ENCODE results near the gene RASL12.
"Not testable (repeated sequence)": the region's sequence is repeated elsewhere in the genome, so short reads cannot be mapped to it uniquely, and the experiment has no call there.

The RASL12 gene

DNA sequence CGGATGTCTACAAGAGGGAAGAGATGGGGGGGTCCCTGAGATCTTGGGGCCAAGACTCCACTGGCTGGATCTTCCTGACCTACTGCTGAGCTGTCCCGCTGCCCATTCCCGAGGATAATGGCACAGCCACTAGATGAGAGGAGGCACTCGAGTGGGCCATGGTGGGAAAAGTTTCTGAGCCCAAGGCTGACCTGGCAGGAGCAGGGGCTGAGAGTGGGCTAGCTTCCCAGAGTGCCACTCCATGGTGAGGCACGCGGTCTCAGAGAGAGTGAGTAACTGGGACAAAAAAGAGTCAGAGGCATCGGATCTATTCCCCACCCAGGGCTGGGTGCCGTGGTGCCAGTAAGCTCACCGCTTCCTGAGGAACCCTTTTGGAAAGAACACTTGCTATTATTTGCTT lies 11.7 kb downstream of the RASL12 start:
- DNase-seq (ENCODE audit: low read depth in 2 of 3, low spot score in 2 of 3): no peak

DNA sequence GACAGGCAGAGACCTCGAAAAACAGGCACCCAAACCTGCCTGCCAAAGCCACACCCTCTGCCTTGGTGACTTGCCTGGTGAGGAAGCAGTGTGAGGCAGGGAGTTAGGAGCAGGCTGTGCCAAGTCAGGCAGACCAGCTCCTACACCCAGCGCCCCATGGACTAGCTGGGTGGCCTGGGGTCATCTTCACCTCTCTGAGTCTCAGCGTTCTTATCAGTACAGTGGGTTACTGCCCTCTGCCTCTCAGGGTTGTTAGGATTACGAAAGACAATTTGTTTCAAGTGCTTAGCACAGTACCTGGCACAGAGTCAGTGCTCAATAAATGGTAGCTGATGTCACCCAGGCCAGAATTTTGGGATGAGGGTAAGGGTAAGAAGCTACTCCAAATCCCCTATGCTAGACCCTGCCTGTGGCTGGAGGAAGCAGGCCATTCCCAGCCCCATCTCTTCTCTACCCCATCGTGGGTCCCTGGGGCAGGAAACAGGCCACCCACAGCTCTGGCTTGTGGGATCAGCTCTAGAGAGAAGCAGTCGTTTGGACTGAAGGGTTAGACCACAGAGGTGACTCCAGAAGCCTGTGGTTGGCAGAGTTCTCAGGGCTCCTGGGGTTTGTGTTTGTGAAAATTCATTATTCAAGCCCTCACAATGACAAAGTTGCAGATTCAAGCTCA lies 12.5 kb downstream of the RASL12 start:
- DNase-seq (ENCODE audit: low read depth in 2 of 3, low spot score in 2 of 3): no peak

DNA sequence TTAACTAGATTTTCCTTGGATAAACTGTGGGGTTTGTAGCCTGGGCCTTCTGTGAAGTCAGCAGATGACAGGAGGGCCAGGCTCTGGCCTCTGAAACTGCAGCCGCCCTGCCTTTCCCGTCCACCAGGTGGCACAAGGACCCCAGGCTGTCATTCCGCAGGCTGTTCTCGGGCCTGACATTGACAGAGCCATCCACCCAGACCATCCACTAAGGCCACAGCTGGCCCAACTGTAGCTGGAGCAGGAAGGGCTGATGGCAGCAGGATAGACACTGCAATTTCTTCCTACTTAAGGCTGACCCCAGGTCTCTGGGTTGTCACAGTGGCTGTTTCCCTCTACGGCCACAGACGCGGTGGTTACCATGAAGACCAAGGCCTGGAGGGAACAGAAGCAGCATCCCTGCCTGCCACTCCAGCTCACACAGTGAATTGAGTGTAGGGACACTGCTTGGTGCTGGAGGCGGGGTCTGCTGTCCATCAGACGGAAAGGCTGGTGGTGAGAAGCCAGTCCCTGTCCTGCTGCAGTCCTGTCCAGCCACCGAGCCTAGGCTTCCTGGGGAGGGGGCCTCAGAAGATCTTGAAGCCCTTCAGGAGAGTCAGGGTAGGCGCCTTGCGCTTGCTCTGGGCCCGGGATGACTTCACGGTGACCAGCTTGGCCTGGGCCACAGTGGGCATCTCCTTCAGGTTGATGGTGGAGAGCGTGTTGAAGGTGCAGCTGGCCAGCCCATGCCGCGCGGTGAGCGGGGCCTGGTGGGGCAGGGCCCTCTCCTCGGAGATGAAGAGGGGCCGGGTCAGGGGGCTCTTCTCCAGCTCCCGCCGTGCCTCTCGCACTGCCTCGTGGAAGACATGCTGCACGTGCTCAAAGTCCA lies 13.2 kb downstream of the RASL12 start:
- DNase-seq (ENCODE audit: low read depth in 2 of 3, low spot score in 2 of 3): peak in 2 of 3 experiments; percentile 31 to 39

DNA sequence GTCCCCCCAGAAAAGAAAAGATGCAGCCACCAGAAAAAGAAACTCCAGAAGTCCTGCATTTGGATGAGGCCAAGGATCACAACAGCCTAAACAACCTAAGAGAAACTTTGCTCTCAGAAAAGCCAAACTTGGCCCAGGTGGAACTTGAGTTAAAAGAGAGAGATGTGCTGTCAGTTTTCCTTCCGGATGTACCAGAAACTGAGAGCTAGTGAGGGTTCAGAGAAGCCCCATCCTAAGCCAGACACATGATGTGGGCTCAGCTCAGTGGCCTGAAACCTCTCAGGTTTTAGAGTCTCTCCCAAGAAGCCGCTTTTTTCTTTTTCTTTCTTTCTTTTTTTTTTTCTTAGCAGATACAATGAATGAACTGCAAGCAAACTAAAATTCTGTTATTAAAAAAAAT lies 14.8 kb downstream of the RASL12 start:
- DNase-seq (ENCODE audit: low read depth in 2 of 3, low spot score in 2 of 3): no peak

DNA sequence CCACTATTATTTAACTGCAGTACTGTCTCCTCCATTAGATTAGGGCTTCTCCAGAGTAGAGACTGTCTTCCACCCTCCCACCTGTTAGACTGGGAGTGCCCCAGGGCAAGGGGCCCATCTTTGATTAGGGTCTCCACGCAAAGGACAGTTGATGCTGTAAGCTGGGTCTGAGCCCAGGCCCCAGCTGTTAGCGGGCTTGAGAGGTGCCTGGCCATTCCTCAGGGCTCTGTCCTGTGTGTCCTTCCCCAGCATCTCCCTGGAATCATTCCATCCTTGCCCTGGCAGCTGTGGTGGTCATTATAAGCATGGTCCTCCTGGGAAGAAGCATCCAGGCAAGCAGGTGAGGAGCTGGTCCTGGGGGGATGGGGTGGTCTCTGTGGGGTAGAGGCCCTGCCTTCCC lies 16.5 kb downstream of the RASL12 start:
- no peak for DNase-seq (ENCODE audit: low read depth in 2 of 3, low spot score in 2 of 3)

DNA sequence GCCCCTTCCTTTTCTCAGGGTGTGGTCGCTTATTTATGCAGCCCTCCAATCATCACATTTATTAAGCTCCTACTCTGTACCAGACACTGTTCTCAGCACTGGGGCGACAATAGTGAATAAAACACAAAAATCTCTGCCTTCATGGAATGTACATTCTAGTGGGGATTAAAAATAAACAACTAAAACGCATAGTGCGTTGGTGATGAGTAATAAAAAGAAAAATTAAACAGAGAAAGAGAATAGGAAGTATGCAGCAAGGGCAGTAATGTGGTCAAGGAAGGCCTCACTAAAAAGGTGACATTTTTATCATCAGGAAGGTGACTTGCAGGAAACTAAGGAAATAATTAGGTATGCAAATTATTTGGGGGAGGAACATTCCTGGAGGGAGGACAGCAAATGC lies 17.5 kb downstream of the RASL12 start:
- no peak for DNase-seq (ENCODE audit: low read depth in 2 of 3, low spot score in 2 of 3)

DNA sequence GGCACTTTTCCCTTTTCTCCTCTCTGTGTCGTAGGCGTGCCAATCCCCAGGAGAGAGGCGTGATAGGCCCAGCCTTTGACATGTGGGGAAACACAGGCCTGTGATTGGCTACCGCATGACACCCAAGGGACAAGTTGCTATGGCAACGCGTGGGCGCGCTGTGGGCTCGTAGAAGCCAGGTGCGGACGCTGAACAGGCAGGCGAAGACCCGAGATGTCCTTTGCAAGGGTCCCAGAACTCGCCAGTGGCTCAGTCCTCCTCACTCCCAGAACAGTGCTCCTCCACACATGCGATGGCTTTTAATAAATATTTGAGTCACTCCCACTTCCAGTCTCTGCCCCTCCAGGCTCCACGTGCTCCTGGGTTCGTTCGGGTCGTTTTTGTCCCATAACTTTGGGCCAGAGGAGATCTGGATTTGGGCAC lies 18.4 kb downstream of the RASL12 start:
- DNase-seq (ENCODE audit: low read depth in 2 of 3, low spot score in 2 of 3): peak; percentile 70 to 86 (median 74)

DNA sequence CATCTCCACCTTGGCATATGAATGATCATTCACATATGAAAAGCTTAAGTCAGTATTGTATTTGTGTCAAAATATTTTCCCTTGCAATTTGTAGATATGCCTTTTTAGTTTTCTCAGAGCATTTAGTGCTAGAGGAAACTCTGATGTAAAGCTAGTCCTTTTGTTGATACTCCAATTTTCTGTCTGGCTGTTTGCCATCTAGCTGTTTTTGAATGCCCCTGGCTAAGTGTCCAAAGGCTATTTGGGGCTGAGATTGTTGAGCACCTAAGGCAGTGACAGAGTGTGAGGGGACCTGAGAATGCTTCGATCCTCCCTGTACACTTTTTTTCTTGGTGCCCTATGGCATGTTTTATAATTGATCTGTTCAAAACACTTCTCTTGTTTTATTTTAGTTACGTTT lies 19.6 kb downstream of the RASL12 start:
- no peak for DNase-seq (ENCODE audit: low read depth in 2 of 3, low spot score in 2 of 3)

DNA sequence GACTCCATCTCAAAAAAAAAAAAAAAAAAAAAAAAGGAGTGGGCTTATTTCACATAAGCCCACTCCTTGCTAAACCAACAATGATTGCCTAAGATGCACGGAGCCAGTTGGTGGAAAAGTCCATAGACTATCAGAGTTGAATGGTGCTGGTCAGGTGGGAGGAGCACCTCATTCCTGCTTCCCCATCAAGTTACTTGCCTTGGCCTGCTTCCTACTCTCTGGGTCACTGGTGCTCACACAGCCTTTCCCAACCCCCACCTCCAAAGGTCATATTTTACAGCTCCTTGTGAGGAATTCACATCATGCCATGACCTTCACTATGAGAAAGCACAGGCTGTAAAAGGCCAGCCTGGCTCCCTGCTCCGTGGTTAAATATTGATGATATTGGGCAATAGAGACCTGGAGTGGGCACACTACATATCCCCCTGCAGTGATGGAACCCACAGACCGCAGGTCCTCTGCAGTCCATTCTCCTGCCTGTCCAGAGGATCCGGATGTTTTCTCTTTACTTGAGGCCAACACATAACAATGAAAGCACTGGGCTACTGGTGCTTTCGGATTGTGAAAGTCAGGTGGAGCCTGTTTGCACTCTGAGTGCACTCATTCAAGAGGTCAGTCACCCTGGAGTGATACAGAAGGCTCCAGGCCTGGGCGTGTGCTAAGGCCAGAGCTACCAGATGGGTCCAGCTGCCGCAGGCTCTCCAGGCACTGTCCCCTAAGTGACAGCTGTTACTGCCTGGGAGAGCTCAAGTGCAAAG lies 22.9 kb downstream of the RASL12 start, which contains the start of gene SLC51B:
SLC51B (plus strand) TSS at position 664 of the 758 bp plus-strand sequence. CDS start 4,618 bp downstream, outside the sequence.
- no peak for DNase-seq (ENCODE audit: low read depth in 2 of 3, low spot score in 2 of 3)

DNA sequence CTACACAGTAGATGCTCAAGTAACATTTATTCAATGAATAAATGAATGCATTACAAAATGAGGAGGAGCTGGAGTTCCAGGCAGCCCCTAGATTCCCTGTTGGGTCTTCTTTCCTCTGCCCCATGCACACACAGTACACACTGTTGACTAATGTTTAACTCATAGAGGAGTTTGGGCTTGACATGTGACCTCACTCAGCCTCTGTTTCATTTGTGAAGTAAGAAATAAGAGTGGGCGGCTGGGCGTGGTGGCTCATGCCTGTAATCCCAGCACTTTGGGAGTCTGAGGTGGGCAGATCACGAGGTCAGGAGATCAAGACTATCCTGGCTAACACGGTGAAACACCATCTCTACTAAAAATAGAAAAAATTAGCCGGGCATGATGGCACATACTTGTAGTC lies 23.6 kb downstream of the RASL12 start:
- not testable (repeated sequence) for DNase-seq (ENCODE audit: low read depth in 2 of 3, low spot score in 2 of 3)

DNA sequence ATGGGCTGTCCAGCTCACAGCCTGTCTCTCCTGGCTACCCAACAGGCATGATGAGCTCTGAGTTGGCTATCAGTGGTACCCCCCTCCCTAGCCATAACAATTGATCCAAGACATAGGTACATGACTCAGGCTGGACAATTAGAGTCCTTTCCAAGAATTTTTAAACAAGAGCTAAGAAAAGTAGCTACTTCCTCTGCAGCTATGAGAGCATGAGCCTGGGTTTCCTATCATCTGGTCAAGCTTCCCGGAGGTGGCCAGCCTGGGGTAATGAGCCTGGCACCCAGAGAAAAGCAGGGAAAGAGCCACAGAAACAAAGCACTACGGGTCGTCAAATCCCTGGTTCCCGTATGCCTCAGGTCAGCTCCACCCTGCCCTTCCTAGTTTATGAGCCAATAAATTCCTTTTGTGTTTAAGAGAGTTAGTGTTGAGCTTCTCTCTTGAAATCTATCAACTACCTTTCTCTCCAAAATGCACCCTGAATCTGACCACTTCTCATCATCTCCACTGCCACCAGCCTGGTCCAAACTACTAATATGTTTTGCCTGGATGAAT lies 24.9 kb downstream of the RASL12 start:
- DNase-seq (ENCODE audit: low read depth in 2 of 3, low spot score in 2 of 3): no peak

DNA sequence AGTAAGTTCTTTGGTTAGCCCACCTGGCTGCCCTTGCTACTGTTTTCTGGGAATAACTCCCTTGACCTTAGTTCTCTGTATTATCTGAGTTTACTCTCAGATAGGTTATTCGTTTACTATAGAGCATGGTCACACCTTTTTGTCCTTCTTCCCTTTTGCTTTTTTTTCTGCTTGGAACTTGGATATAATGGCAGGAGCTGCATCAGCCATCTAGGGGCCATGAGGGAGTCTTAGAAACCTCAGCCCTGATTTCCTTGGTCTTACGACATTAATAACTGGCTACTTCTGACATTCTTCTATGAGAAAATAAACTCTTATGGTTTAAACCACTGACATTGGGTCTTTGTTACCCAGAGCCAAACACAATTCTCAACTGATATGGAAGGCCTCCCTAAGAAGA lies 26.0 kb downstream of the RASL12 start:
- DNase-seq (ENCODE audit: low read depth in 2 of 3, low spot score in 2 of 3): no peak

DNA sequence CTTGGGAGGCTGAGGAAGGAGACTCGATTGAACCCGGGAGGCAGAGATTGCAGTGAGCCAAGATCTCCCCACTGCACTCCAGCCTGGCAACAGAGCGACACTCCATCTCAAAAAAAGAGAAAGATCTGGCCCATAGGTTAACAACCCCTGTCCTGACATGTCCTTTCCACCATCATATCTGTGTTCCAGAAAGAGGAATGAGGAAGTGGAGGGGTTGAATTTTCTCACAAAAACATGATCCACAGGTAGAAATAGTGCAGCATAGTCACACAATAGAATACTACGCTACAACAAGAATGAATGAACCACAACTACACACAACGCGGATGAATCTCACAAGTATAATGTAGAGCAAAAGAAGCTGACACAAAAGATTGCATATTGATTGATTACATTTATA lies 27.3 kb downstream of the RASL12 start:
- no peak for DNase-seq (ENCODE audit: low read depth in 2 of 3, low spot score in 2 of 3)

DNA sequence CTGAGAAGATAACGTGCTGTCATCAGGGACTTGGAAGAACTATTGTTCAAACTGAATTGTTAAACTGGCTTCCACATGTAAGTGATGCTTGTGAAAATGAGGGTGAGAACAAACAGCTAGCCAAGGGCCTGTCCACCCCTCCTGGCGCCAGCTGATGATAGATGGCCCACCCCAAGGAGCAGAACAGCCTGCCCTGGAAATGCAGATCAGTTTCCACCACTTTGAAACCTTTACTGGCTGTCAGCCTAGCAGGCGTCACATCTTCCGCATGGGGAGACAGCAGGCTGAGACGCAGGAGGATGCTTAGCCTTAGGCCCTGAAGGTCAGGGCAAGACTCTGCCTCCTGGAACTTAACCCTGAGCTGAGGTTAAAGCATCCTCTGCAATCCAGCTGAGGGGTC lies 29.0 kb downstream of the RASL12 start:
- no peak for DNase-seq (ENCODE audit: low read depth in 2 of 3, low spot score in 2 of 3)

DNA sequence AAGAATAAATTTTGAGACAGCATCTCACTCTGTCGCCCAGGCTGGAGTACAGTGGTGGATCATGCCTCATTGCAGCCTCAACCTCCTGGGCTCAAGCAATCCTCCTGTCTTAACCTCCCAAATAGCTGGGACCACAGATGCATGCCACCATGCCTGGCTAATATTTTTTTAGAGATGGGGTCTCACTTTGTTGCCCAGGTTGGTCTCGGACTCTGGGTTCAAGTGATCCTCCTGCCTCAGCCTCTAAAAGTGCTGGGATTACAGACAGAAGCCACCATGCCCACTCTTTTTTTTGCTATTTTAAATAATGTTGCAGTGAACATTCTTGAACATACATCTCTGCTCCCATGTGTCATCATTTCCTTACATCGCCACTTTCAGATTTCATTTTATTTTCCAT lies 29.4 kb downstream of the RASL12 start:
- no peak for DNase-seq (ENCODE audit: low read depth in 2 of 3, low spot score in 2 of 3)

DNA sequence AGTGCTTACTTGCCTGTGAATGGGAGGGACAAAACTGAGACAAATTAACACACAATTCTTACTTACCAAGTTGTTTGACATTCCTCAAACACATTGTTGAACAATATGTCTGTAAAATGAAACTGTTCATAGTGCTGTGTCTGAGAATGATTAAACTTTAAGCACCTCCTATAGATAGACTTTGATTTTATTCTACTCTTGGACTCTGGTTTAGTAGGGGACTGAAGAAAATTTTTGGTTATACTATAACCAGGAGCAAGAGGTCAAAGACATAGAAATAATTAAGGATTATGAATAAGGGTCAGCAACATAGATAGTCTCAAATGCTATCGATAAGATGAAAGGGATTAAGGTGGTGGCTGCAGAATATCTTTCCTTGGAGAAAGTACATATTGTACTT lies 30.5 kb downstream of the RASL12 start:
- no peak for DNase-seq (ENCODE audit: low read depth in 2 of 3, low spot score in 2 of 3)

DNA sequence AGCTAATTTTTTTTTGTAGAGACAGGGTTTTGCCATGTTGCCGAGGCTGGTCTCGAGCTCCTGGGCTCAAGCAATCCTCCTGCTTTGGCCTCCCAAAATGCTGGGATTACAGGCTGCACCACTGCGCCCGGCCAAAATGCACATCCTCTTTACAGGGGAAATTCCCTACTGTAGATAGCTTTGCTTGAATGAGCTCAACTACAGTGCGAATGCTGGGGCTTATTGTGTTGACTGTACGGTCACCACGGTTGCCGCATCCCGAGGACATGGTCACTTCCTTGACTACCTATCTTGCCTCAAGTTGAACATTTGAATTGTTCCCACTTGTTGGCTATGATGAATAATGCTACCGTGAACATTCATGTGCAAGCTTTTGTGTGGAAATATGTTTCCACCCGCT lies 33.1 kb downstream of the RASL12 start:
- no peak for DNase-seq (ENCODE audit: low read depth in 2 of 3, low spot score in 2 of 3)

DNA sequence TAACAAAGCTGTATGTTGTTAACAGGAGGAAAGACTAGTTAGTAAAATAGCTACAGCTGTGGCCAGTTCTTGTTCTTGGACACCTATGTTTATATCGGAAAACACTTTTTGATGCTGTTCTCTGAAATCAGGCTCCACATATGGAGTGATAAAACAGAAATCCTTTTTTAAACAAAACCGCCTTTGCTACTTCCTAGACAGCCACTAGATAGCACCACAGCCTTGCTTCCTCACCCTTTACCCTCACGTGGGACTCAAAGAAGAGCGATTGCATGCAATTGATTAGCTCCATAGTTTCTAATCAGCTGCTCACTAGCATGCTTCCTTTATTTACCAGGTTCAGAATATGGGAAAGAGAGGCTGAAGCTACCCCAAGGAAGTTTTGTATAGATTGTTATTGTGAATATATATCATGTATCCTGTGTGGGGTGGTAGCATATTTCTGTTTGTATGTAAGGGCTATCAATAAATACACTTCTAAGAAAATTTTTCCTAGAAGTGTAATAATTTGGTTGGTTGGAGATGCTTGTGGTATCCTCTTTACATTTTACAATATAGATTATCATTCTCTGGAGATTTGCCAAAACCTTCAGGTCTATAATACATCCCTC lies 34.0 kb downstream of the RASL12 start:
- DNase-seq (ENCODE audit: low read depth in 2 of 3, low spot score in 2 of 3): no peak

DNA sequence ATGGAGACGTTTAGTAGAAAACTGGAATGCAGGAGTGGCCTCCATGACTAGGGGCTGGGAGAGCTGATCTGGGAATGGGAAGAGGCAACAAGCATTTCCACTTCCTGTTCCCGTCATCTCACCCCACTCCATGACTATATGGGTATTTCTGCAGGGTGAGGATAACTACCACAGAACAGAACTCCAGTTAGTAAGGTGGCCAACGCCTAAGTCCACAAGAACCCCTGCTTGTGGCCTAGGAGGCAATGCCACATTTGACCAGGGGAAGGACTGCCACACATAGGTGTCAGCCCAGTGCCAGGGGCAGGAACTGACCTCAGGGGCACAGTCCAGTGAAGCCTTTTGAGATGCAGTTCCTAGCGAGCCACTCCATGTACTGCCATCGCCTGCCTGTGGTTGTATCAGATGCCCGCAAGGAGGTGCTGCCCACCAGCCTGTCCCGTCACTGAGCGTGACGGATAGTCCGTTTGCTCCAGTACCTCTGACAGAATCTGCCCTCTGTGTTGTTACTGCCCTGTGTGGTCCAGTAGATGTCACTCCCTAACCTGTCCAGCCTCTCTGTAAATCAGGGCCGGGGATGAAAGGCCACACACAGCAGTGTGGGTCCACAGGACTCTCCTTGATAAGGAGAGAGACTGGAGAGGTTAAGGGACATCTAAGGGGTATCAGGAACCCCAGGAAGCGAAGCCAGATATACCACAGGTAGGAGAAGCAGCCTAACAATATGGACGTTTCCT lies 34.8 kb downstream of the RASL12 start:
- no peak for DNase-seq (ENCODE audit: low read depth in 2 of 3, low spot score in 2 of 3)

DNA sequence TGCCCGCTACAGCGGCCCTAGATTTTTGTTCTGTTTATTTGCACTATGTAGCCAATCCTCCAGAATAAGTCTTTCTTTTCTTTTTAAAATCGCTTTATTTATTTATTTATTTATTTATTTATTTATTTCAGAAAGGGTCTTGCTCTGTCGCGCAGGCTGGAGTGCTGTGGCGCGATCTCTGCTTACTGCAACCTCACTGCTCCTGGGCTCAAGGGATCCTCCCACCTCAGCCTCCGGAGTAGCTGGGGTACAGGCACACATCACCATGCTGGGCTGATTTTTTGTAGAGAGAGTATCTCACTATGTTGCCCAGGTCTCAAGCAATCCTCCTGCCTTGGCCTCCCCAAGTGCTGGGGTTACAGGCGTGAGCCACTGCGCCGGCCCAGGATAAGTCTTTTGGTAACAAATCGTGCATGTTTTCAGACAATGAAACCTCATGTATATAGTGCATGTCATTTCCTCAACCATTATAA lies 38.0 kb downstream of the RASL12 start:
- no peak for DNase-seq (ENCODE audit: low read depth in 2 of 3, low spot score in 2 of 3)

Measured in activated CD8-positive, alpha-beta memory T cell treated with anti-CD3 and anti-CD28 coated beads for 48 hours (primary cell).